Fibroblast of villous mesenchyme (primary cell): ENCODE results near the gene TAS2R8. TPM values are rescaled to one million over a fixed set of nuclear protein-coding genes. Genes with fewer than 3 reads are reported as not detected.
A peak's percentile ranks its signal among the peaks of the same experiment; 100 is the strongest.

ENCODE experiments used
- DNase-seq: peaks from one replicate; pipeline ENCODE4 v3.0.0-alpha.2; 2010; ENCODE audit warnings: low read depth
- H3K4me3 ChIP-seq: 2 replicates; pipeline ENCODE4 v1.5.1; 2011; ENCODE audit warnings: low read depth, mild to moderate bottlenecking, low read length
- total RNA-seq: library from RNA; depleted of rRNA; stranded (reverse); fragments of >200 nt; gene quantifications from 2 replicates; pipeline ENCODE4 v1.2.3, GENCODE V29; 2012
- TF ChIP-seq, protein P1 (sequence below): IDR thresholded peaks from 2 replicates; pipeline ENCODE4 v1.5.1; 2012; ENCODE audit warnings: low read depth, mild to moderate bottlenecking, low read length; ENCODE audit not compliant: insufficient read depth

The TAS2R8 gene, protein sequence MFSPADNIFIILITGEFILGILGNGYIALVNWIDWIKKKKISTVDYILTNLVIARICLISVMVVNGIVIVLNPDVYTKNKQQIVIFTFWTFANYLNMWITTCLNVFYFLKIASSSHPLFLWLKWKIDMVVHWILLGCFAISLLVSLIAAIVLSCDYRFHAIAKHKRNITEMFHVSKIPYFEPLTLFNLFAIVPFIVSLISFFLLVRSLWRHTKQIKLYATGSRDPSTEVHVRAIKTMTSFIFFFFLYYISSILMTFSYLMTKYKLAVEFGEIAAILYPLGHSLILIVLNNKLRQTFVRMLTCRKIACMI
- 0.32 and 0.43 TPM in 2 replicates for total RNA-seq

DNA sequence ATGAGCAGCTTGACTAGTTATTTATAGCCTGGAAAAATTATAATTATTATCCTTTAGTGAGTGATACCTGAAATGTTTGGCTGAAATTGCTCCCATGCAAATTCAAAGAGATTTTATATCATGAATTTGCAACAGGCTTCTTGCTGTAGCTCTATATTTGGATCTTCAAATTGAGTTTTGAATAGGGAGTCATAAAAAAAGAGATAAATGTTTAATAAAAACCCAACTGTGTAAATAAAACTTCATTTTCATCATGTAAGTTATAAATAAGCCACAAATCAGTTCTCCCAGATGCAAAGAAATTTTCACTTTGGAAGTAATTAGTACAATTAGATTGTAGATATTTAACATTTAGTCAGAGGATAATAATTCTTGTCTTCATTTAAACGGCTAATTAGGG, at the start of gene TAS2R8:
Gene TAS2R8, minus strand, starts transcription at position 101 of the 400 bp plus-strand sequence. CDS start 306 bp downstream, outside the sequence.
- no peak within 1 kb of the TSS for H3K4me3 ChIP-seq
- DNase-seq: no peak
- TF ChIP-seq, protein P1, sequence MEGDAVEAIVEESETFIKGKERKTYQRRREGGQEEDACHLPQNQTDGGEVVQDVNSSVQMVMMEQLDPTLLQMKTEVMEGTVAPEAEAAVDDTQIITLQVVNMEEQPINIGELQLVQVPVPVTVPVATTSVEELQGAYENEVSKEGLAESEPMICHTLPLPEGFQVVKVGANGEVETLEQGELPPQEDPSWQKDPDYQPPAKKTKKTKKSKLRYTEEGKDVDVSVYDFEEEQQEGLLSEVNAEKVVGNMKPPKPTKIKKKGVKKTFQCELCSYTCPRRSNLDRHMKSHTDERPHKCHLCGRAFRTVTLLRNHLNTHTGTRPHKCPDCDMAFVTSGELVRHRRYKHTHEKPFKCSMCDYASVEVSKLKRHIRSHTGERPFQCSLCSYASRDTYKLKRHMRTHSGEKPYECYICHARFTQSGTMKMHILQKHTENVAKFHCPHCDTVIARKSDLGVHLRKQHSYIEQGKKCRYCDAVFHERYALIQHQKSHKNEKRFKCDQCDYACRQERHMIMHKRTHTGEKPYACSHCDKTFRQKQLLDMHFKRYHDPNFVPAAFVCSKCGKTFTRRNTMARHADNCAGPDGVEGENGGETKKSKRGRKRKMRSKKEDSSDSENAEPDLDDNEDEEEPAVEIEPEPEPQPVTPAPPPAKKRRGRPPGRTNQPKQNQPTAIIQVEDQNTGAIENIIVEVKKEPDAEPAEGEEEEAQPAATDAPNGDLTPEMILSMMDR: no peak

DNA sequence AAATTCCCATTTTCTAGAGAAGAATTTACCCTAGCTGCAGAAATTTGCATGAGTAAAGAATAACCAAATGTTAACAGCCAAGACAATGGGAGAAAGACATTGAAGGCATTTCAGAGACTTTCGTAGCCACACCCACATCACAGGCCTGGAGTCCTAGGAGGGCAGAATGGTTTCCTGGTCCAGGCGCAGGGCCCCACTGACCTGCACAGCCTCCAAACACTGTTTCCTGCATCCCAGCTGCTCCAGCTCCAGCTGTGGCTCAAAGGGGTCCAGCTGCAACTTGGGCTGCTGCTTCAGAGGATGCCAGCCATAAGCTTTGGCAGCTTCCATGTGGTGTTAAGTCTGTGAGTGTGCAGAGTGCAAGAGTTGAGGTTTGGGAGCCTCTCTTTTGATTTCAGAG, 48.7 kb upstream of the TAS2R8 start:
- TF ChIP-seq, protein P1: no peak
- H3K4me3 ChIP-seq: no peak overlapping the region
- no peak for DNase-seq

DNA sequence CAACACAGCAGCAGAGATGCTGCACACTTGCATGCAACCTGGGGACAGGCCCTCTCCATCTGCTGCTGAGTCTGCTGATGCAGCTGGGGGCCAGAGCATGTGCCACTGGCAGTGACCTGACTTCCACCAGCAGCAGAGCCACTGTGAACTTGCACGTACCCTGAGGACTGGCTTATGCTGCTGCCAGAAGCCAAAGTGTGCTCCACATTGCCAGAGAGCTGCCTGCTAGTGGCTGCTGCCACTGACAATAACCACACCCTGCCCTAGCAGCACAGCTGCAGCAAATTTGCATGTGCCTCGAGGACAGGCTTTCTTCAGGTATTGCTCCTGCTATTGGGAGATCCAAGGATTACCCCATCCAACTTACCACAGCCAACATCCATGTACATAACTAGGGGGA, 46.7 kb upstream of the TAS2R8 start:
- no peak overlapping the region for H3K4me3 ChIP-seq
- TF ChIP-seq, protein P1: no peak
- no peak for DNase-seq

DNA sequence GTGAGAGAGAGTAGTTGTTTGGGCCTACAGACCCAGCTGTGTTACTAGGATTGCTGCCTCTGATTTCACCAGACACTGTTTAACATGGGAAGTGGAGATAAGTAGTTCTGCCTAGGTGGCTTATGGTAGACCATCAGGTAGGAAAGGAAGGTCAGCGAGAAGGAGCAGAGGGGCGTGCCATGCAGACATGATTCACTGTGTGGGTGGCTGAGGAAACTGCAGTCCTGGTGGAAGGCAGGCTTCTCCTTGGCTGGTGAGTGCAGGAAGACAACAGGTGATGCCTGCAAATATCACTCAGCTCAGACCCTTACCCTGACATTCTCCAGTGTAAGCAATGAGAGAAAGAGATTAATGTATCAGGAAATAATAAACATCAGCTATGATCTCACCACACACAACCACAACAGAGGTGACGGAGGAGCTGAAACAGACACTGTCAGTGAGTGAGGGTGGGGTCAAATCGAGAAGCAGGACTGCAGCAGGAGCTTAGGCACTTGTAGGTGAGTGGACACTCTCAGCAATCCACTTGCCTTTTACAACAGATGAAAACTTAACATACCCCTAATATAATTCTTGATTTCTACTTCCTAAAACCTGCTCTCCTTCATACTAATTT, 44.3 kb upstream of the TAS2R8 start:
- peak; percentile 7 for DNase-seq
- TF ChIP-seq, protein P1: no peak
- no peak overlapping the region for H3K4me3 ChIP-seq

DNA sequence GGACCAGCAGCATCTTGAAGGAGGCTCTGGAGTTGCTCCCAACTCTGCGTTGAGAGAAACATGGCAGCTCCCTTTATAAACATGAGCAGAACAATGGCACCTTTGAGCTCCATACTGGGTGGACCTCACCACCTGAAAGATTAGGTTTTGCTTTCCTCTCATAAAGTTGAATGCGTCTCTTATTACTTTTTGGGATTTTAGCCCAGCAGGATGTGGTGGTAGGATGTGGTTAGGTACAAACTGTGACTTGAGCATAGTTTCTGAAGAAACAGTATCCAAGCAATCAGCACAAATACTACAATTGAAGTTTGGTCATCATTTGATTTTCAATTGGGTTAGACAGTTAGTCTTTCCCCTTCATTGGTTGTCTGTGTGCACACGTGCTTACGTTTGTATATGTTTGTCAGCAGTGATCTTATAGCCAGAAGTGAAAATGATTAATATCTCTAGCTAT, 42.4 kb upstream of the TAS2R8 start, which contains the start of gene PRR4:
Gene PRR4, minus strand, starts transcription at position 51 of the 454 bp plus-strand sequence. Its CDS starts 38 bp downstream, at position 13.
- TF ChIP-seq, protein P1: no peak
- H3K4me3 ChIP-seq: no peak within 1 kb of the TSS
- no peak for DNase-seq

DNA sequence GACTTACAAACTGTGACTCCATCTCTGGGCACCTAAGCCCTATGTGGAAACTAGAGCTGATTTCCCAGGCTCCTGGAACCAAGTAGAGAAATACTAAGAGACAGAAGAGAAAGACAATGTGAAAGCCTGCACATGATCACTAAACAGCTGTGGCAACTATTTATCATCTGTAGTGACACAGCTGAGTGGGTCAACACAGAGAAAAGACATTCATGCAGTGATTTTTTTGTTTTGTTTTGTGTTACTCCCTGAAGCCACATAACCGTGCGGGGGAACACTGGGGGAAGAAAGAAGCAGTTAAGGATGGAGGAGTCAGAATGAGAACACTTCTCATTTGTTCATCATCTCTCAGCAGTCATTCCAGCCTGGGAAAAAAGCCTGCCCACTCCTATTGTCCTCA, 40.7 kb upstream of the TAS2R8 start:
- H3K4me3 ChIP-seq: no peak overlapping the region
- TF ChIP-seq, protein P1: no peak
- DNase-seq: no peak
